CD4-positive, alpha-beta T cell (primary cell): ENCODE measurements around the gene CYP26B1. TPM values are rescaled to one million over a fixed set of nuclear protein-coding genes. Genes with fewer than 3 reads are reported as not detected.

Experiments
- ATAC-seq: fragments of 200-7000 bp; cut with Tn5 transposase; one replicate; pipeline ENCODE4 v1.10.0; 2022; ENCODE audit warnings: mild to moderate bottlenecking; ENCODE audit not compliant: poor library complexity
- CTCF ChIA-PET: fragments of 350-600 bp; sonication (Branson Sonifier 250); formaldehyde crosslinking; loops from one replicate; lab custom pipeline; 2021; ENCODE audit warnings: antibody characterized with exemption, inconsistent platforms; lab: Charles Lee
- POLR2A ChIA-PET: fragments of 350-600 bp; sonication (Branson Sonifier 250); formaldehyde crosslinking; loops from one replicate; lab custom pipeline; 2021; ENCODE audit warnings: antibody characterized with exemption, inconsistent platforms; lab: Charles Lee
- DNase-seq, 14 experiments: peaks; one replicate each; pipeline ENCODE4 v3.0.0-alpha.2; 2013 to 2020; ENCODE audit warnings: mixed read lengths in 2 of 14
- H3K27ac ChIP-seq, 2 donors: one replicate each; pipeline versions ENCODE4 v1.5.1 to v1.7.0; 2013; ENCODE audit warnings: low read length in 2 of 2, low read depth in 1 of 2, mild to moderate bottlenecking in 1 of 2
- H3K27me3 ChIP-seq, 2 experiments: 1 replicate in 1 of 2; 2 replicates in 1 of 2; pipeline versions ENCODE4 v1.6.1 to v1.7.0; 2013; ENCODE audit warnings: low read length in 2 of 2, control low read depth in 1 of 2, mild to moderate bottlenecking in 1 of 2, moderate library complexity in 1 of 2; ENCODE audit not compliant: insufficient read depth in 2 of 2, control insufficient read depth in 1 of 2
- H3K36me3 ChIP-seq: one replicate; pipeline ENCODE4 v1.6.1; 2013; ENCODE audit warnings: low read length, control low read depth; ENCODE audit not compliant: insufficient read depth
- H3K4me1 ChIP-seq: one replicate; pipeline ENCODE4 v1.6.1; 2013; ENCODE audit warnings: low read length, control low read depth; ENCODE audit not compliant: insufficient read depth
- H3K4me3 ChIP-seq: one replicate; pipeline ENCODE4 v1.5.1; 2013; ENCODE audit warnings: mild to moderate bottlenecking, low read length, moderate library complexity
- H3K9me3 ChIP-seq, 2 experiments: 1 replicate in 1 of 2; 2 replicates in 1 of 2; pipeline versions ENCODE4 v1.6.1 to v1.7.0; 2013; ENCODE audit warnings: low read length in 2 of 2, mild to moderate bottlenecking in 2 of 2, control low read depth in 1 of 2, moderate library complexity in 1 of 2; ENCODE audit not compliant: control insufficient read depth in 1 of 2, insufficient read depth in 1 of 2
- H3K27ac Mint-ChIP-seq: one replicate; pipeline ENCODE4 v1.8.0; 2020; ENCODE audit warnings: mixed read lengths
- H3K27me3 Mint-ChIP-seq: one replicate; pipeline ENCODE4 v1.8.0; 2021; ENCODE audit warnings: mixed read lengths
- H3K36me3 Mint-ChIP-seq: one replicate; pipeline ENCODE4 v1.8.0; 2021; ENCODE audit warnings: low read depth, mixed read lengths
- H3K4me1 Mint-ChIP-seq: one replicate; pipeline ENCODE4 v1.8.0; 2021; ENCODE audit warnings: low read depth, mixed read lengths
- H3K4me3 Mint-ChIP-seq: one replicate; pipeline ENCODE4 v1.8.0; 2020; ENCODE audit warnings: mild to moderate bottlenecking, mixed read lengths
- H3K9me3 Mint-ChIP-seq: one replicate; pipeline ENCODE4 v1.8.0; 2020; ENCODE audit warnings: mixed read lengths
- intact Hi-C, 2 experiments: fragments of 100-400 bp; cut with DNase I in 1 of 2; cut with micrococcal nuclease in 1 of 2; formaldehyde crosslinking; loops; one replicate each; pipeline versions ENCODE4 v1.15.1 to v1.9.0; 2023 to 2025; cut with DNase I, micrococcal nuclease
- total RNA-seq, 174 experiments: library from RNA in 2 of 174; stranded (reverse) in 2 of 174; gene quantifications; one replicate each; pipeline ENCODE4 v1.2.3 and lab custom pipeline; 2021 to 2026
- TF ChIP-seq, protein P1 (sequence below): fragments of 200-600 bp; IDR thresholded peaks from one replicate; pipeline ENCODE4 v1.8.0; 2022; ENCODE audit warnings: antibody characterized with exemption, mild to moderate bottlenecking

The CYP26B1 gene
- total RNA-seq, 2 experiments from 2014 or later = 0.05 TPM; not detected in 1

DNA sequence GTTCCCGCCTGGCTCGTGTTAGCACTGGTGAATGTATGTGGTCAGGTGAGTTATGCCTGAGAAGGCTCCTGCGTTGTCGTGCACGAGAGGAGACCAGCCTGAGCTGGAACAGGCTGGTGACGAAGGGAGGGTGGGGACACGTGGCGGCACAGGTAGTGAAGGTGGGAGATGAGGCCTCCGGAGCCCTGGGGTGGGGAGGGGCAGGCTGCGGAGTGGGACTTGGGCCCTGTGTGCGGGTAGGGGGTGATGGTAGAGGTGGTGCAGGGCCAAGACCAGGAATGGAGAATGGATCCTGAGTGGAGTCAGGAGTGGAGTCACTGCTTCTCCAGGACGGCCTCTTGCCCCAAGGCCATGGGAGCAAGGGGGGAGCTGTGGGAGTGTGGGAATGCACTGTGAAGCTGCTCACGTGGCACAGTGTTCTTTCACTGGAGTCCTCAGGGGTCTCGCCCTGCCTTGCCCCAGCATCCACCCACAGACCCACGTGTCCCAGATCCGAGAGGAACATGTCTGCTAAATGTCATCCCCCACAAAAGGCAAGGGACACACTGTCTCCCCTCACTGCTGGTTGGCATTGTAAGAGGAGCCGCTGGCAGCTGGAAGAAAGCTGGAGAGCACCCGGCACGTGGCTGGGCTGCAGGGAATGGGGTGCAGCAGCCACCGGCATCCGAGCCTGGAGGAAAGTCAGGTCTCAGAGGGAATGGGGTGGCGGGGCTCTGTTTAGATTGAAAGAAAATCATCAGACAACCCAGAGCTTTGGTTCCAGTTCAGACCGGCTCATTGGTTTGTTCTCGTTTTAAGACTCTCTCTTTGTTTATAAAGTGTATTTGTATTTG lies 63.7 kb downstream of the CYP26B1 start:
- Histone ChIP-seq H3K27me3 (no peaks in the 10 kb centered on the region), H3K9me3 (peaks cover 0 to 28% of the 10 kb centered on the region in 2 experiments), H3K27ac (no peak overlapping the region), H3K4me1 (no peaks in the 10 kb centered on the region), H3K4me3 (no peak overlapping the region), H3K36me3 (no peaks in the 10 kb centered on the region)
- TF ChIP-seq, protein P1, sequence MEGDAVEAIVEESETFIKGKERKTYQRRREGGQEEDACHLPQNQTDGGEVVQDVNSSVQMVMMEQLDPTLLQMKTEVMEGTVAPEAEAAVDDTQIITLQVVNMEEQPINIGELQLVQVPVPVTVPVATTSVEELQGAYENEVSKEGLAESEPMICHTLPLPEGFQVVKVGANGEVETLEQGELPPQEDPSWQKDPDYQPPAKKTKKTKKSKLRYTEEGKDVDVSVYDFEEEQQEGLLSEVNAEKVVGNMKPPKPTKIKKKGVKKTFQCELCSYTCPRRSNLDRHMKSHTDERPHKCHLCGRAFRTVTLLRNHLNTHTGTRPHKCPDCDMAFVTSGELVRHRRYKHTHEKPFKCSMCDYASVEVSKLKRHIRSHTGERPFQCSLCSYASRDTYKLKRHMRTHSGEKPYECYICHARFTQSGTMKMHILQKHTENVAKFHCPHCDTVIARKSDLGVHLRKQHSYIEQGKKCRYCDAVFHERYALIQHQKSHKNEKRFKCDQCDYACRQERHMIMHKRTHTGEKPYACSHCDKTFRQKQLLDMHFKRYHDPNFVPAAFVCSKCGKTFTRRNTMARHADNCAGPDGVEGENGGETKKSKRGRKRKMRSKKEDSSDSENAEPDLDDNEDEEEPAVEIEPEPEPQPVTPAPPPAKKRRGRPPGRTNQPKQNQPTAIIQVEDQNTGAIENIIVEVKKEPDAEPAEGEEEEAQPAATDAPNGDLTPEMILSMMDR = no peak
- POLR2A ChIA-PET = no interaction called here
- Mint-ChIP-seq H3K9me3 (no peaks in the 10 kb centered on the region), H3K27me3 (peaks cover 3% of the 10 kb centered on the region), H3K4me3 (no peak overlapping the region), H3K27ac (no peak overlapping the region), H3K36me3 (no peaks in the 10 kb centered on the region), H3K4me1 (no peaks in the 10 kb centered on the region)
- ATAC-seq (no peak), DNase-seq (no peak)
- intact Hi-C loops = no loop called here
- CTCF ChIA-PET = no interaction called here

DNA sequence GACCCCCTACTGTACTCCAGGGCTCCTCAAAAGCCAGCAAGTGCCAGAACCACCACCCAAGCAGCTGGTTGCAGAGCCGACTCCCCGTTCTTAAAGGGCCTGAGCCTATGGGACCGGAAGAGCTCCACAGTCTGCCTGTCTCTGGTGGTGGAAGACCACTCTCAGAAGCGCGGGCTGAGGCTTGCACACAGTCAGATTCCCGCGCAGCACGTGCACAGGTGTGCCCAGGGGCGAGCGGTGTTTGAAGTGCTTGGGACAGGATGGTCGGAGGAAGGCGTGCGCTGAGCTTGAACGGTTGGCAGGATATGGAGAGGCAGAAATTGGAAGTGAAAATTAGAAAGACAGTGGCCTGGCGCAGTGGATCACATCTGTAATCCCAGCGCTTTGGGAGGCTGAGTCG lies 64.8 kb downstream of the CYP26B1 start:
- DNase-seq = no peak
- Mint-ChIP-seq H3K27ac (no peak overlapping the region), H3K9me3 (no peaks in the 10 kb centered on the region), H3K4me1 (no peaks in the 10 kb centered on the region), H3K27me3 (no peaks in the 10 kb centered on the region), H3K4me3 (no peak overlapping the region), H3K36me3 (no peaks in the 10 kb centered on the region)
- intact Hi-C loops = no loop called here
- H3K9me3 ChIP-seq = peaks cover 0 to 28% of the 10 kb centered on the region in 2 experiments
- no peak overlapping the region for H3K4me3 ChIP-seq
- H3K27me3 ChIP-seq = no peaks in the 10 kb centered on the region
- ChIA-PET CTCF (no interaction called here), POLR2A (no interaction called here)
- H3K36me3 ChIP-seq = no peaks in the 10 kb centered on the region
- TF ChIP-seq, protein P1 = no peak
- no peaks in the 10 kb centered on the region for H3K4me1 ChIP-seq
- no peak overlapping the region for H3K27ac ChIP-seq
- no peak for ATAC-seq

DNA sequence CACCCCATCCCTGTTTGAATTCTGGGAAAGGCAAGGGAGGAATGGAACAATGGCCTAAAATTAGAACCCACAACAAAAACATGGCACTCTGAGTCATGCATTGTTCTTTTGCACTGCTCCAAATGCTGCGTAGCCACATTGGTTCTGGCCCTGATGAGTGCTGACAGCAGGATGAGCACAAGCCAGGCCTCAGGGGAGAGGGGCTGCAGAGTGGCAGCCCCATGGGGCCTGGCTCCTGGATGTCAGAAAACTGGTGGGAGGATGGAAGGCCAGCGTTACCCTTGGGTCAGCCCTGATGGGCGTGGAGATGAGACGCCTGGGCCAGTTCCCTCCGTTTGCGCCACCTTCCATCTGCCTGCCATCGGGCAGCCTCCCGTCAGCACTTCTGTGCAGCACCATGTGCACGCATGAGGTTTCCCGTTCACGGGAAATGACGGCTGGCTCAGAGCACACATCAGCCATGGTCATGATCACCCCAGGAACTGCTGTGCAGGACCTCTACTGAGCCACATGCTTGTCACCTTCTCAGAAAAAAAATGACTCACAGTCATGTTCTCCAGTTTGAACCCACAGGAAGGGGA lies 65.6 kb downstream of the CYP26B1 start:
- no peaks in the 10 kb centered on the region for H3K9me3 Mint-ChIP-seq
- ATAC-seq = no peak
- no peak overlapping the region for H3K27ac ChIP-seq
- H3K27ac Mint-ChIP-seq = no peak overlapping the region
- DNase-seq = no peak
- intact Hi-C loops = no loop called here
- H3K4me1 Mint-ChIP-seq = no peaks in the 10 kb centered on the region
- H3K36me3 ChIP-seq = no peaks in the 10 kb centered on the region
- H3K4me3 Mint-ChIP-seq = no peak overlapping the region
- ChIA-PET POLR2A (no interaction called here), CTCF (no interaction called here)
- H3K27me3 ChIP-seq = no peaks in the 10 kb centered on the region
- H3K4me1 ChIP-seq = no peaks in the 10 kb centered on the region
- TF ChIP-seq, protein P1 = no peak
- no peak overlapping the region for H3K4me3 ChIP-seq
- no peaks in the 10 kb centered on the region for H3K27me3 Mint-ChIP-seq
- H3K9me3 ChIP-seq = peaks cover 0 to 28% of the 10 kb centered on the region in 2 experiments
- no peaks in the 10 kb centered on the region for H3K36me3 Mint-ChIP-seq
